ENCODE data around the gene NPSR1.
"Not testable (repeated sequence)": the region's sequence is repeated elsewhere in the genome, so short reads cannot be mapped to it uniquely, and the experiment has no call there.

The NPSR1 gene

GRCh38 chr7:34869057-34869456, 211.0 kb downstream of the NPSR1 start:
- no peak for ATAC-seq (replicated peaks)
- Mint-ChIP-seq H3K27ac (no peak overlapping the region), H3K36me3 (no peaks in the 10 kb centered on the region), H3K9me3 (peaks cover 10 to 21% of the 10 kb centered on the region in 2 donors), H3K27me3 (no peaks in the 10 kb centered on the region), H3K4me3 (no peak overlapping the region), H3K4me1 (no peaks in the 10 kb centered on the region)
- DNase-seq = no peak

- not testable (repeated sequence) for ATAC-seq (replicated peaks); DNase-seq; H3K4me1 Mint-ChIP-seq; H3K36me3 Mint-ChIP-seq; H3K27me3 Mint-ChIP-seq; H3K27ac Mint-ChIP-seq; H3K4me3 Mint-ChIP-seq
- peaks cover 10 to 21% of the 10 kb centered on the region in 2 donors for H3K9me3 Mint-ChIP-seq
These were observed 212.0 kb downstream of the NPSR1 start for GRCh38 chr7:34870041-34870440.

- not testable (repeated sequence) for H3K36me3 Mint-ChIP-seq; ATAC-seq (replicated peaks); H3K27ac Mint-ChIP-seq; H3K4me1 Mint-ChIP-seq; DNase-seq; H3K27me3 Mint-ChIP-seq; H3K4me3 Mint-ChIP-seq
- H3K9me3 Mint-ChIP-seq = peaks cover 12 to 18% of the 10 kb centered on the region in 2 donors
These were observed 216.3 kb downstream of the NPSR1 start for GRCh38 chr7:34874329-34874728.

- no peaks in the 10 kb centered on the region for H3K27me3 Mint-ChIP-seq
- H3K36me3 Mint-ChIP-seq = no peaks in the 10 kb centered on the region
- no peak overlapping the region for H3K4me3 Mint-ChIP-seq
- DNase-seq (no peak), ATAC-seq (replicated peaks) (no peak)
- H3K4me1 Mint-ChIP-seq = no peaks in the 10 kb centered on the region
- H3K27ac Mint-ChIP-seq = no peak overlapping the region
- peaks cover 12 to 16% of the 10 kb centered on the region in 2 donors for H3K9me3 Mint-ChIP-seq
These were observed 217.5 kb downstream of the NPSR1 start for GRCh38 chr7:34875481-34875880.

- peaks cover 13 to 23% of the 10 kb centered on the region in 2 donors for H3K9me3 Mint-ChIP-seq
- not testable (repeated sequence) for DNase-seq; H3K27ac Mint-ChIP-seq; H3K27me3 Mint-ChIP-seq; H3K4me3 Mint-ChIP-seq; H3K36me3 Mint-ChIP-seq; ATAC-seq (replicated peaks); H3K4me1 Mint-ChIP-seq
These were observed 221.1 kb downstream of the NPSR1 start for GRCh38 chr7:34878944-34879735.

- ATAC-seq (replicated peaks) (no peak), DNase-seq (no peak)
- H3K36me3 Mint-ChIP-seq = no peaks in the 10 kb centered on the region
- no peaks in the 10 kb centered on the region for H3K4me1 Mint-ChIP-seq
- H3K27ac Mint-ChIP-seq = no peak overlapping the region
- peaks cover 14 to 24% of the 10 kb centered on the region in 2 donors for H3K9me3 Mint-ChIP-seq
- no peaks in the 10 kb centered on the region for H3K27me3 Mint-ChIP-seq
- H3K4me3 Mint-ChIP-seq = no peak overlapping the region
These were observed 221.9 kb downstream of the NPSR1 start for GRCh38 chr7:34879871-34880270.

GRCh38 chr7:34883855-34884254, 225.8 kb downstream of the NPSR1 start:
- not testable (repeated sequence) for DNase-seq

GRCh38 chr7:34886856-34887255, 228.8 kb downstream of the NPSR1 start:
- Mint-ChIP-seq H3K4me3 (no peak overlapping the region), H3K36me3 (no peaks in the 10 kb centered on the region), H3K27ac (no peak overlapping the region), H3K27me3 (no peaks in the 10 kb centered on the region), H3K4me1 (no peaks in the 10 kb centered on the region), H3K9me3 (peaks cover 12 to 23% of the 10 kb centered on the region in 2 donors)
- DNase-seq (no peak), ATAC-seq (replicated peaks) (no peak)

More at GRCh38 chr7:34883855-34884254, 225.8 kb downstream of the NPSR1 start:
- peaks cover 14 to 26% of the 10 kb centered on the region in 2 donors for H3K9me3 Mint-ChIP-seq
- H3K36me3 Mint-ChIP-seq; H3K27me3 Mint-ChIP-seq; ATAC-seq (replicated peaks); H3K27ac Mint-ChIP-seq; H3K4me3 Mint-ChIP-seq; H3K4me1 Mint-ChIP-seq: not testable (repeated sequence)

GRCh38 chr7:34889951-34890350, 231.9 kb downstream of the NPSR1 start:
- H3K4me1 Mint-ChIP-seq = no peaks in the 10 kb centered on the region
- no peak for DNase-seq
- H3K27ac Mint-ChIP-seq = no peak overlapping the region
- no peak for ATAC-seq (replicated peaks)
- no peaks in the 10 kb centered on the region for H3K36me3 Mint-ChIP-seq
- no peak overlapping the region for H3K4me3 Mint-ChIP-seq
- no peaks in the 10 kb centered on the region for H3K27me3 Mint-ChIP-seq
- H3K9me3 Mint-ChIP-seq = peaks cover 11 to 12% of the 10 kb centered on the region in 2 donors

GRCh38 chr7:34895202-34895601, 237.2 kb downstream of the NPSR1 start:
- Mint-ChIP-seq H3K4me1 (no peaks in the 10 kb centered on the region), H3K9me3 (peaks cover 12 to 15% of the 10 kb centered on the region in 2 donors), H3K4me3 (no peak overlapping the region), H3K36me3 (no peaks in the 10 kb centered on the region), H3K27me3 (peaks cover 0 to 7% of the 10 kb centered on the region in 2 donors), H3K27ac (no peak overlapping the region)
- DNase-seq (no peak), ATAC-seq (replicated peaks) (no peak)

Measured in stimulated activated naive B cell treated with anti-CD40 and anti-IgM and Interleukin-4, amounts not matched to agents 10 μg/mL and 1 μg/mL and 100 μg/mL, for 72 hours (primary cell).